ENCODE measurements around the gene TSPAN12.

The TSPAN12 gene

DNA sequence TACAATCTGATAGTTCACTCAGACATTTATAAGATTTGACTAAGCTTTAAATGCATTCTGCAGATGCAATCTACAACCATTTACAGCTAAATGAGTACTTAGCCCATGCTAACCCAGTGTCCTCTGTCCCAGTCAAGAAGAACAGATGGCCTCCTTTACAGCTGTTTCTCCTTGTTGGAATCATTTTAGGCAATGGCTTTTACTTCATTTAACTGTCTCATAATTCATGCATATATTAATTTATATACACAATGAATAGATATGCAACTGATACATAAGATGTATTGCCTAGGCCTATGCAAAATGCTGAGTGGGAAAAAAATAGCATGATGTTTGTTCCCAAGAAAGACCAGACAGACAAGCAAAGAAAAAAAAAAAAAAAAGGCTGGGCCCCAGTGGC, 82.2 kb downstream of the TSPAN12 start:
- H3K27ac Mint-ChIP-seq = peak overlapping the region in 1 of 3 experiments; percentile 44

DNA sequence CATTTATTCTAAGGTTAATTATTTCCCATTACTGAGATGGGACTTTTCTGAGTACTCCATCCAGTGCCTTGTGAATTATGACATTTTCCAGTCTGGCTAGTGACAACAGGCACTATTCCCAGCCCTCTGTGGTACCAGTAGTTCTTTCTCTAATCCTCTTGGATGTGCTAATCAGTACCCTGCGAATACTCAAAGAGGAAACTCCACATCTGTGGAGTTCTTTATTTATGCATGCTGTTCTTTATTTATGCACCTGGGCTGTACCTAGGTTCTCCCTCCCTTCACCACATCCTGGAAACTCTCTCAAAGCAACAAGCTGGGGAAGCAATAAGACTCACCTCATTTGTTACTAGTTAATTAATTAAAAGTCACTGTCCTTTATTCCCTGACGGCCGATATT, 83.5 kb downstream of the TSPAN12 start:
- Mint-ChIP-seq H3K36me3 (ENCODE audit: low read depth) (no peaks in the 10 kb centered on the region), H3K4me1 (no peaks in the 10 kb centered on the region), H3K27me3 (ENCODE audit: low read depth) (no peaks in the 10 kb centered on the region), H3K9me3 (no peaks in the 10 kb centered on the region), H3K27ac (no peak overlapping the region), H3K4me3 (no peak overlapping the region)
- TF ChIP-seq, protein P1, sequence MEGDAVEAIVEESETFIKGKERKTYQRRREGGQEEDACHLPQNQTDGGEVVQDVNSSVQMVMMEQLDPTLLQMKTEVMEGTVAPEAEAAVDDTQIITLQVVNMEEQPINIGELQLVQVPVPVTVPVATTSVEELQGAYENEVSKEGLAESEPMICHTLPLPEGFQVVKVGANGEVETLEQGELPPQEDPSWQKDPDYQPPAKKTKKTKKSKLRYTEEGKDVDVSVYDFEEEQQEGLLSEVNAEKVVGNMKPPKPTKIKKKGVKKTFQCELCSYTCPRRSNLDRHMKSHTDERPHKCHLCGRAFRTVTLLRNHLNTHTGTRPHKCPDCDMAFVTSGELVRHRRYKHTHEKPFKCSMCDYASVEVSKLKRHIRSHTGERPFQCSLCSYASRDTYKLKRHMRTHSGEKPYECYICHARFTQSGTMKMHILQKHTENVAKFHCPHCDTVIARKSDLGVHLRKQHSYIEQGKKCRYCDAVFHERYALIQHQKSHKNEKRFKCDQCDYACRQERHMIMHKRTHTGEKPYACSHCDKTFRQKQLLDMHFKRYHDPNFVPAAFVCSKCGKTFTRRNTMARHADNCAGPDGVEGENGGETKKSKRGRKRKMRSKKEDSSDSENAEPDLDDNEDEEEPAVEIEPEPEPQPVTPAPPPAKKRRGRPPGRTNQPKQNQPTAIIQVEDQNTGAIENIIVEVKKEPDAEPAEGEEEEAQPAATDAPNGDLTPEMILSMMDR (IDR thresholded peaks at IDR 0.05; ENCODE audit: unreplicated experiment in 3 of 3) = no peak

More for the DNA sequence above, 82.2 kb downstream of the TSPAN12 start:
- Mint-ChIP-seq H3K4me1 (no peaks in the 10 kb centered on the region), H3K4me3 (no peak overlapping the region), H3K27me3 (ENCODE audit: low read depth) (no peaks in the 10 kb centered on the region), H3K9me3 (no peaks in the 10 kb centered on the region), H3K36me3 (ENCODE audit: low read depth) (no peaks in the 10 kb centered on the region)
- TF ChIP-seq, protein P1 (IDR thresholded peaks at IDR 0.05; ENCODE audit: unreplicated experiment in 3 of 3) = no peak

DNA sequence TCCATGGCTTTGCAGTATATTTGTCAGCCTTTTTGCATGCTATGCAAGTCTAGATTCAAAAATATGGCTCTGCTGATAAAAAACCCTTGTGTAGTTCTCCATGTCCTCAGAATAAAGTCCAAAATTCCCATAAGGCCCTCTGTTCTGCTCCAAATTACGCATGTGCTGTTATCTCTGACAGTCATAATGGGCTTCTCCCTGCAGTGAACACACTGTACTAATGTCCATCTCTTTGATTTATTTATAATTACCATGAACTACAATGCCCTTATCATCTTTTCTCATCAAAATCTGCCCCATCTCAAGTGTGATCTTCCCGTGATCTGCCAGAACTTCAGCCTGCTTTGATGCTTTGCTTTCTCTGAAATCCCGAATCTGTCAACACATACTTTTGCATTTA, 87.7 kb downstream of the TSPAN12 start:
- Mint-ChIP-seq H3K27ac (no peak overlapping the region), H3K4me3 (no peak overlapping the region), H3K36me3 (ENCODE audit: low read depth) (no peaks in the 10 kb centered on the region), H3K4me1 (no peaks in the 10 kb centered on the region), H3K27me3 (ENCODE audit: low read depth) (no peaks in the 10 kb centered on the region), H3K9me3 (no peaks in the 10 kb centered on the region)
- TF ChIP-seq, protein P1 (IDR thresholded peaks at IDR 0.05; ENCODE audit: unreplicated experiment in 3 of 3) = no peak

DNA sequence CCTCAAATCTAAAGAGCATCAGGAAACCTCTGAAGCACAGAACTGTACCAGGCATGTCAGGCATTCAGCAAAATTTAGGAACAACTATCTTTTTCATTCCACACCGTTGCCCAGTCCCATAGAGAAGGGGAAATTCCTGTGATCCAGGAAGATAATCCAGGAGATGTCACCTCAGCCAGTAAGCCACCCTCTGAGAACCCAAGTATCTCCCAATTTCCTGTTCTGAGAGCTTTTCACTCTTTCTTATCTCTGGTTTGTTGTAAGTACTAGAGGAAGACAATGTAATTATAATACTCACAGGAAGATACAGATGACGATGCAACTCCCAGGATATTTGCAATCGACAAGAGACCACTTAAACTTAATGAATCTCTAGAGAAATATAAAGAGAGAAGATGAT, 97.1 kb downstream of the TSPAN12 start:
- no peaks in the 10 kb centered on the region for H3K36me3 Mint-ChIP-seq (ENCODE audit: low read depth)
- H3K27me3 Mint-ChIP-seq (ENCODE audit: low read depth) = no peaks in the 10 kb centered on the region
- no peaks in the 10 kb centered on the region for H3K9me3 Mint-ChIP-seq
- no peaks in the 10 kb centered on the region for H3K4me1 Mint-ChIP-seq
- H3K4me3 Mint-ChIP-seq = no peak overlapping the region
- H3K27ac Mint-ChIP-seq = no peak overlapping the region
- TF ChIP-seq, protein P1 (IDR thresholded peaks at IDR 0.05; ENCODE audit: unreplicated experiment in 3 of 3) = no peak

DNA sequence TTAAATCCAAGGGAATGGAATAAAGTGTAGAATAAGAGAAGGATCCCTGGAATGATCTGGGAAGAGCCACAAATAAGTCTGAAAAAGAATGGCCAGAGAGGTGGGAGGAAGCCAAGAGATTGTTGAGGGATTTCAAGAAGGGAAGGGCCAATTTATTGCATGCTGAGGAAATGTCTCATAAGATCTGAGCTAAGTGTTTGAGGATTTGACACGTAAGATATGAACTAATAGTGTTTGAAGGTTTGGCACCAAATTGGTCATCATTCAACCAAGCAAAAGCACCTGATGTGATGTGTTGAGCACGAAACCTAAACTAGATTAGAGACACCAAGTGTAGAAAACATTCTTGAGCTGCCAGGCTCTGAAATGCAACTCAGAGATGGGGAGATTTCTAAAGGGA, 97.9 kb downstream of the TSPAN12 start:
- no peaks in the 10 kb centered on the region for H3K9me3 Mint-ChIP-seq
- H3K4me3 Mint-ChIP-seq = no peak overlapping the region

DNA sequence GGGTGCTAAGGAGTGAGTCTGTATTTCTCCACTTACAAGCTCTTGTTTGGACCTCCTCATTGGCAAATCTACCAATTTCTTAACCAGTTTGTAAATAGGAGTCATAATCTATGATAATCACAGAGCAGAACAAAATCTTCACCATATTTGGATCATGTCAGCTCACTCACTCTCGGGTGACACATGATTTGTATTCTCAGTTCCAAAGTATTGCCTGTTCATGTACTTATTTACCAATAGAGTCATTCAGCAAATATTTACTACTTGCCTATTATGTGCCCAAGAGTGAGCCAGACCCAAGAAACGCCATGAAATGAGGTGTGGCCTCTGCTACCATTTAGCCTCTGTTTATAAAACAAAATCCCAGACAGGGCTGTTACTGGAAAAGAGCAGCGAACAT, 114.8 kb downstream of the TSPAN12 start:
- TF ChIP-seq, protein P1 (IDR thresholded peaks at IDR 0.05; ENCODE audit: unreplicated experiment in 3 of 3) = no peak
- no peak overlapping the region for H3K4me3 Mint-ChIP-seq
- no peaks in the 10 kb centered on the region for H3K36me3 Mint-ChIP-seq (ENCODE audit: low read depth)
- no peaks in the 10 kb centered on the region for H3K27me3 Mint-ChIP-seq (ENCODE audit: low read depth)
- H3K9me3 Mint-ChIP-seq = no peaks in the 10 kb centered on the region
- H3K27ac Mint-ChIP-seq = no peak overlapping the region
- peaks cover 12% of the 10 kb centered on the region for H3K4me1 Mint-ChIP-seq

More for the DNA sequence above, 97.9 kb downstream of the TSPAN12 start:
- TF ChIP-seq, protein P1 (IDR thresholded peaks at IDR 0.05; ENCODE audit: unreplicated experiment in 3 of 3) = no peak
- Mint-ChIP-seq H3K36me3 (ENCODE audit: low read depth) (no peaks in the 10 kb centered on the region), H3K27ac (no peak overlapping the region), H3K27me3 (ENCODE audit: low read depth) (no peaks in the 10 kb centered on the region), H3K4me1 (no peaks in the 10 kb centered on the region)
